ENCODE results near the gene ANKRD55. TPM values are rescaled to one million over a fixed set of nuclear protein-coding genes. Genes with fewer than 3 reads are reported as not detected.

ANKRD55 gene
- total and polyA plus RNA-seq, 2 of the 8 experiments (the other 6 are each of a cell fraction or from before 2014, with no cell fraction given) = not detected

GRCh38 chr5:56094579-56095361 is 138.4 kb downstream of the ANKRD55 start (continued):
- no peak for TF ChIP-seq CHD7 (IDR thresholded peaks at IDR 0.05; ENCODE audit: insufficient replicate concordance, low read length)
- TF ChIP-seq SIX5 (IDR thresholded peaks at IDR 0.05; ENCODE audit: low read depth, low read length) = no peak
- no peak for TF ChIP-seq JUN (IDR thresholded peaks at IDR 0.05; ENCODE audit: low read depth, low read length)
- TF ChIP-seq SUZ12 (IDR thresholded peaks at IDR 0.05; ENCODE audit: low read length) = no peak
- TF ChIP-seq SP1 (IDR thresholded peaks at IDR 0.05; ENCODE audit: low read depth, low read length) = no peak
- no peak for TF ChIP-seq SAP30 (IDR thresholded peaks at IDR 0.05; ENCODE audit: insufficient read depth, insufficient replicate concordance, low read length)
- no peak for TF ChIP-seq KDM4A (IDR thresholded peaks at IDR 0.05; ENCODE audit: low read depth, low read length, severe bottlenecking)
- TF ChIP-seq SRF (IDR thresholded peaks at IDR 0.05; ENCODE audit: low read depth, low read length) = no peak
- no peak for TF ChIP-seq POLR2AphosphoS5 (IDR thresholded peaks at IDR 0.05; ENCODE audit: low read depth, low read length)
- TF ChIP-seq CHD1 (IDR thresholded peaks at IDR 0.05; ENCODE audit: low read depth, low read length) = no peak
- TF ChIP-seq CREB1 (IDR thresholded peaks at IDR 0.05) = no peak
